Activated B cell treated with CpG ODN at 0.5 μM for 24 hours (primary cell): Measurements from ENCODE around the gene SPAG16. TPM values are rescaled to one million over a fixed set of nuclear protein-coding genes. Genes with fewer than 3 reads are reported as not detected.

Experiments
- ATAC-seq: fragments of 200-7000 bp; cut with Tn5 transposase; one replicate; pipeline ENCODE4 v1.10.0; 2021; ENCODE audit warnings: low read depth, mild to moderate bottlenecking, moderate library complexity
- CTCF ChIA-PET: fragments of 350-600 bp; sonication (Branson Sonifier 250); formaldehyde crosslinking; loops from one replicate; lab custom pipeline; 2021; ENCODE audit warnings: antibody characterized with exemption; lab: Charles Lee
- POLR2A ChIA-PET: fragments of 350-600 bp; sonication (Branson Sonifier 250); formaldehyde crosslinking; loops from one replicate; lab custom pipeline; 2021; ENCODE audit warnings: antibody characterized with exemption; lab: Charles Lee
- DNase-seq: peaks from one replicate; pipeline ENCODE4 v3.0.0; 2022
- H3K27ac Mint-ChIP-seq: one replicate; pipeline ENCODE4 v1.8.0; 2020; ENCODE audit warnings: mixed read lengths
- H3K27me3 Mint-ChIP-seq: one replicate; pipeline ENCODE4 v1.8.0; 2021; ENCODE audit warnings: mixed read lengths
- H3K36me3 Mint-ChIP-seq: one replicate; pipeline ENCODE4 v1.8.0; 2021; ENCODE audit warnings: low read depth, mixed read lengths
- H3K4me1 Mint-ChIP-seq: one replicate; pipeline ENCODE4 v1.8.0; 2021; ENCODE audit warnings: mixed read lengths
- H3K4me3 Mint-ChIP-seq: one replicate; pipeline ENCODE4 v1.8.0; 2020; ENCODE audit warnings: mild to moderate bottlenecking, mixed read lengths
- H3K9me3 Mint-ChIP-seq: one replicate; pipeline ENCODE4 v1.8.0; 2020; ENCODE audit warnings: mixed read lengths
- CTCF ChIP-seq: fragments of 200-600 bp; IDR thresholded peaks from one replicate; pipeline ENCODE4 v1.8.0; 2022; ENCODE audit warnings: antibody characterized with exemption, mild to moderate bottlenecking
- intact Hi-C: fragments of 100-400 bp; cut with micrococcal nuclease; formaldehyde crosslinking; loops from one replicate; pipeline ENCODE4 v1.15.1; 2024
- total RNA-seq: library from RNA; stranded (reverse); gene quantifications from 2 replicates; pipeline ENCODE4 v1.2.3, GENCODE V29; 2022

The SPAG16 gene
- total RNA-seq, 1 donor from 2014 or later: 11.2 TPM

- POLR2A ChIA-PET: no interaction called here
- Mint-ChIP-seq H3K27ac (no peak overlapping the region), H3K27me3 (no peaks in the 10 kb centered on the region), H3K9me3 (no peaks in the 10 kb centered on the region), H3K4me1 (no peaks in the 10 kb centered on the region), H3K36me3 (no peaks in the 10 kb centered on the region), H3K4me3 (no peak overlapping the region)
- no peak for ATAC-seq
- DNase-seq: no peak
- intact Hi-C loops: no loop called here
- CTCF ChIA-PET: no interaction called here
- no peak for TF ChIP-seq CTCF
These were observed 505.7 kb downstream of the SPAG16 start for GRCh38 chr2:213789940-213790339.

GRCh38 chr2:213792045-213792444 lies 507.8 kb downstream of the SPAG16 start:
- Mint-ChIP-seq H3K4me3 (no peak overlapping the region), H3K27ac (no peak overlapping the region), H3K9me3 (no peaks in the 10 kb centered on the region), H3K36me3 (no peaks in the 10 kb centered on the region), H3K4me1 (no peaks in the 10 kb centered on the region), H3K27me3 (no peaks in the 10 kb centered on the region)
- ATAC-seq (no peak), DNase-seq (no peak)
- intact Hi-C loops: no loop called here
- ChIA-PET POLR2A (no interaction called here), CTCF (interaction anchor here (0.6 kb wide), 1 partner anchor 74 kb away, joined by 4 read pairs; no protein-coding TSS in a partner anchor)
- no peak for TF ChIP-seq CTCF

GRCh38 chr2:213806125-213806726 lies 522.0 kb downstream of the SPAG16 start:
- no peak overlapping the region for H3K4me3 Mint-ChIP-seq
- no peaks in the 10 kb centered on the region for H3K27me3 Mint-ChIP-seq
- TF ChIP-seq CTCF: no peak
- no peak for ATAC-seq
- no peaks in the 10 kb centered on the region for H3K36me3 Mint-ChIP-seq
- CTCF ChIA-PET: interaction anchor here (0.6 kb wide), 1 partner anchor 1025 kb away, joined by 3 read pairs; no protein-coding TSS in a partner anchor
- intact Hi-C loops: loop anchor here (2.0 to 10.0 kb wide), 3 partner anchors 551 to 1463 kb away; no protein-coding TSS in a partner anchor
- POLR2A ChIA-PET: no interaction called here
- no peak for DNase-seq
- H3K9me3 Mint-ChIP-seq: no peaks in the 10 kb centered on the region
- H3K4me1 Mint-ChIP-seq: no peaks in the 10 kb centered on the region
- no peak overlapping the region for H3K27ac Mint-ChIP-seq

GRCh38 chr2:213816583-213816982 lies 532.3 kb downstream of the SPAG16 start:
- DNase-seq: no peak
- ATAC-seq: no peak
- H3K4me3 Mint-ChIP-seq: no peak overlapping the region
- peaks cover 2% of the 10 kb centered on the region for H3K9me3 Mint-ChIP-seq
- no peaks in the 10 kb centered on the region for H3K4me1 Mint-ChIP-seq
- no peak overlapping the region for H3K27ac Mint-ChIP-seq
- no peaks in the 10 kb centered on the region for H3K36me3 Mint-ChIP-seq
- TF ChIP-seq CTCF: no peak
- intact Hi-C loops: no loop called here
- H3K27me3 Mint-ChIP-seq: no peaks in the 10 kb centered on the region
- POLR2A ChIA-PET: no interaction called here
- CTCF ChIA-PET: no interaction called here

GRCh38 chr2:213818436-213818835 lies 534.2 kb downstream of the SPAG16 start:
- Mint-ChIP-seq H3K9me3 (peaks cover 2% of the 10 kb centered on the region), H3K4me3 (no peak overlapping the region), H3K27me3 (no peaks in the 10 kb centered on the region), H3K4me1 (no peaks in the 10 kb centered on the region), H3K27ac (no peak overlapping the region), H3K36me3 (no peaks in the 10 kb centered on the region)
- POLR2A ChIA-PET: no interaction called here
- CTCF ChIA-PET: no interaction called here
- no peak for DNase-seq
- intact Hi-C loops: no loop called here
- no peak for TF ChIP-seq CTCF
- ATAC-seq: no peak
